Measurements from ENCODE around the gene PAK5. TPM values are rescaled to one million over a fixed set of nuclear protein-coding genes. Genes with fewer than 3 reads are reported as not detected.

PAK5 gene
- polyA plus RNA-seq, 2 of the 4 experiments (the other 2 are of a cell fraction), result 0.01 TPM; not detected in 1

- POLR2A ChIA-PET, result no interaction called here
- H3K4me2 ChIP-seq, result no peak overlapping the region
- no peaks in the 10 kb centered on the region for H3K4me1 ChIP-seq
- ATAC-seq (peak in 1 of 2 experiments; percentile 42; a peak in 2 of 6 replicates), FAIRE-seq (no peak), DNase-seq (ENCODE audit: low read depth in 1 of 2, low spot score in 1 of 2) (peak in 1 of 2 experiments; percentile 4)
- CTCF ChIA-PET, result interaction anchor here (1.0 to 1.4 kb wide), 4 partner anchors 9 to 121 kb away, joined by 3 to 5 read pairs (median 3); no protein-coding TSS in a partner anchor
- H3K9me3 ChIP-seq, result no peaks in the 10 kb centered on the region
- H3K4me3 ChIP-seq, result no peak overlapping the region
- TF ChIP-seq CHD4 (IDR thresholded peaks at IDR 0.05; ENCODE audit: borderline replicate concordance) (no peak), SMC3 (IDR thresholded peaks at IDR 0.05) (no peak), FOSL2 (IDR thresholded peaks at IDR 0.05) (no peak), FOSL2 (CRISPR knock-in tag; IDR thresholded peaks at IDR 0.05) (no peak), ZFP36 (IDR thresholded peaks at IDR 0.05; ENCODE audit: borderline replicate concordance, partially characterized antibody) (no peak), HDAC2 (IDR thresholded peaks at IDR 0.05) (no peak)
- no peak overlapping the region for H3K27ac ChIP-seq
Measured at GRCh38 chr20:9699181-9699580, 139.7 kb downstream of the PAK5 start.

GRCh38 chr20:9689041-9689440, 149.8 kb downstream of the PAK5 start:
- 5% methylated on average over 5 of the region's 5 CpGs for WGBS (ENCODE audit: missing lambda C conversion rate)
- FAIRE-seq (no peak), DNase-seq (ENCODE audit: low read depth in 1 of 2, low spot score in 1 of 2) (no peak), ATAC-seq (no peak)
- Histone ChIP-seq H3K4me2 (no peak overlapping the region), H3K4me1 (no peaks in the 10 kb centered on the region), H3K9me3 (no peaks in the 10 kb centered on the region), H3K27ac (no peak overlapping the region), H3K4me3 (no peak overlapping the region)
- TF ChIP-seq RNF2 (IDR thresholded peaks at IDR 0.05; ENCODE audit: borderline replicate concordance, low read depth), result no peak
- no peak for TF ChIP-seq NPAS2 (CRISPR knock-in tag; IDR thresholded peaks at IDR 0.05; ENCODE audit: borderline replicate concordance)
- no peak for TF ChIP-seq HOXA7 (CRISPR knock-in tag; IDR thresholded peaks at IDR 0.05)
- no peak for TF ChIP-seq CEBPB (IDR thresholded peaks at IDR 0.05)
- TF ChIP-seq CBX2 (IDR thresholded peaks at IDR 0.05; ENCODE audit: borderline replicate concordance, low read depth), result no peak
- TF ChIP-seq TP53 (CRISPR knock-in tag; IDR thresholded peaks at IDR 0.05), result no peak
- no peak for TF ChIP-seq POLR2AphosphoS2 (conservative IDR thresholded peaks at IDR 0.05; ENCODE audit: low read length)
- no peak for TF ChIP-seq ELK1 (IDR thresholded peaks at IDR 0.05; ENCODE audit: low read depth, low read length)
- no peak for TF ChIP-seq MAX (IDR thresholded peaks at IDR 0.05)
- TF ChIP-seq MYC (IDR thresholded peaks at IDR 0.05; ENCODE audit: borderline replicate concordance, low read length), result no peak
- no peak for TF ChIP-seq FOSB (CRISPR knock-in tag; IDR thresholded peaks at IDR 0.05)
- TF ChIP-seq HOXB5 (CRISPR knock-in tag; IDR thresholded peaks at IDR 0.05), result no peak
- TF ChIP-seq HOXB13 (CRISPR knock-in tag; IDR thresholded peaks at IDR 0.05; ENCODE audit: low read depth), result no peak
- TF ChIP-seq HMGXB4 (CRISPR knock-in tag; IDR thresholded peaks at IDR 0.05; ENCODE audit: borderline replicate concordance), result no peak
- no peak for TF ChIP-seq KDM5A (IDR thresholded peaks at IDR 0.05)
- TF ChIP-seq PBX3 (IDR thresholded peaks at IDR 0.05), result no peak
- TF ChIP-seq BCL3 (IDR thresholded peaks at IDR 0.05), result no peak
- no peak for TF ChIP-seq MAFK (IDR thresholded peaks at IDR 0.05; ENCODE audit: partially characterized antibody)
- TF ChIP-seq EHF (CRISPR knock-in tag; IDR thresholded peaks at IDR 0.05), result no peak
- ChIA-PET CTCF (interaction anchor here (1.3 kb wide), 1 partner anchor 14 kb away, joined by 3 read pairs; no protein-coding TSS in a partner anchor), POLR2A (no interaction called here)
